Erythroblast (primary cell): Measurements from ENCODE around the gene TESK2.

Experiments used
- GATA1 ChIP-seq: IDR thresholded peaks from 2 replicates; pipeline ENCODE4 v1.6.1; 2011; ENCODE audit warnings: low read depth, mild to moderate bottlenecking, control low read depth, low read length, moderate library complexity
- POLR2A ChIP-seq: IDR thresholded peaks from 2 replicates; pipeline ENCODE4 v1.6.1; 2011; ENCODE audit warnings: mild to moderate bottlenecking, low read length

DNA sequence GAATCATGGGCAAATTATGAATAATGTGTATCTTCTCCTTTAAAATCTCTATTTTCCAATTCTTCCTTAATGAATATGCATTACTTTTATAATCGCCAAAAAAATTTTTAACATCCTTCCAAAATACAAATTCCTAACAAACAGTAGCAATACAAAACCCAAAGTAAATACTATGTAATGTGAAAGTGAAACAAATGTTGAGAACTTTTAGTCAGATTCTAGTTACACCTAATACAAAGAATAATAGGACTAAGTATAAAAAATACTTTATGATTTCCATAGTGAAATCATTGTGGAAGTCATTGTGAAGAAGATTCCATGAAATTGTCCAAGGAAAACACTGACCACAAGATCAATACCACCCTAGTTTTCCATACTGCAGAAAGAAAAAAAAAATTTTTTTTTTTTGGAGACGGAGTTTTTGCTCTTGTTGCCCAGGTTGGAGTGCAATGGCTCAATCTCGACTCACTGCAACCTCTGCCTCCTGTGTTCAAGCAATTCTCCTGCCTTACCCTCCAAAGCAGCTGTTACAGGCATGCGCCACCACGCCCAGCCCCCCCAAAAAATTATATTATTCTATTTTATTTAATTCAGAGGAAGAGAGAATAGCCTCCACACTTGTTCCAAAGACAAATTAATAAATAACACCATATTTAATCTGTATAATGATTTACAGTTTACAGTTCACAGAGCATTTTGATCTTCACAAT is 11.8 kb downstream of the TESK2 start:
- TF ChIP-seq POLR2A (no peak), GATA1 (no peak)
